Measurements from ENCODE around the gene FASTKD3.

GRCh38 chr5:7916171-7916804 is 47.5 kb upstream of the FASTKD3 start:
- TF ChIP-seq, protein P1, sequence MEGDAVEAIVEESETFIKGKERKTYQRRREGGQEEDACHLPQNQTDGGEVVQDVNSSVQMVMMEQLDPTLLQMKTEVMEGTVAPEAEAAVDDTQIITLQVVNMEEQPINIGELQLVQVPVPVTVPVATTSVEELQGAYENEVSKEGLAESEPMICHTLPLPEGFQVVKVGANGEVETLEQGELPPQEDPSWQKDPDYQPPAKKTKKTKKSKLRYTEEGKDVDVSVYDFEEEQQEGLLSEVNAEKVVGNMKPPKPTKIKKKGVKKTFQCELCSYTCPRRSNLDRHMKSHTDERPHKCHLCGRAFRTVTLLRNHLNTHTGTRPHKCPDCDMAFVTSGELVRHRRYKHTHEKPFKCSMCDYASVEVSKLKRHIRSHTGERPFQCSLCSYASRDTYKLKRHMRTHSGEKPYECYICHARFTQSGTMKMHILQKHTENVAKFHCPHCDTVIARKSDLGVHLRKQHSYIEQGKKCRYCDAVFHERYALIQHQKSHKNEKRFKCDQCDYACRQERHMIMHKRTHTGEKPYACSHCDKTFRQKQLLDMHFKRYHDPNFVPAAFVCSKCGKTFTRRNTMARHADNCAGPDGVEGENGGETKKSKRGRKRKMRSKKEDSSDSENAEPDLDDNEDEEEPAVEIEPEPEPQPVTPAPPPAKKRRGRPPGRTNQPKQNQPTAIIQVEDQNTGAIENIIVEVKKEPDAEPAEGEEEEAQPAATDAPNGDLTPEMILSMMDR (conservative IDR thresholded peaks at IDR 0.05; ENCODE audit: low read length) = no peak
- TF ChIP-seq EZH2phosphoT487 (IDR thresholded peaks at IDR 0.05; ENCODE audit: borderline replicate concordance, low read depth, low read length) = no peak

Data from OCI-LY7 (cell line).